Measurements from ENCODE around the gene LYPLAL1.

DNA sequence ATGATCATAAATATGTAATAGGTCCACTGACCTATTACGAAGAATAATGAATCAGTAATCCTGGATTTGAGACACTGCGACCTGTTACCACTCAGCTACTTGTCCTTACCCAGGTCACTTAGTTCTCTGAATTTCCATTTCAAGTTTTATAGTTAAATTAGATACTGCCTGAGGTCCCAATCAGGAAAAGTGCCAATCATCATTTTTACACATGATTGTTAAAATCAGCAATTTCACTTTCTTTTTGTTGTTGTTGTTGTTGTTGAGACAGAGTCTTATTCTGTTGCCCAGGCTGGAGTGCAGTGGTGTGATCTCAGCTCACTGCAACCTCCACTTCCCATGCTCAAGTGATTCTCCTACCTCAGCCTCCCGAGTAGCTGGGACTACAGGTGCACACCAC, 22.8 kb upstream of the LYPLAL1 start:
- TF ChIP-seq CTCF (IDR thresholded peaks at IDR 0.05) (no peak), POLR2A (IDR thresholded peaks at IDR 0.05) (no peak)
